Fibroblast of pulmonary artery (primary cell): ENCODE data around the gene KCNJ5.

Experiments
- DNase-seq: peaks from one replicate; pipeline ENCODE4 v3.0.0-alpha.2; 2010; ENCODE audit warnings: low read depth
- H3K4me3 ChIP-seq: replicated peaks from 2 replicates; pipeline ENCODE4 v1.5.1; 2011; ENCODE audit warnings: low read depth, mild to moderate bottlenecking, control low read depth, low read length, moderate library complexity
- CTCF ChIP-seq: IDR thresholded peaks from 2 replicates; pipeline ENCODE4 v1.5.1; 2011; ENCODE audit warnings: mild to moderate bottlenecking, control low read depth, low read length, inconsistent platforms; ENCODE audit errors: missing control alignments

KCNJ5 gene

GRCh38 chr11:128929468-128929867 lies 38.3 kb downstream of the KCNJ5 start:
- H3K4me3 ChIP-seq = no peak overlapping the region
- TF ChIP-seq CTCF = no peak
- DNase-seq = no peak

- no peak overlapping the region for H3K4me3 ChIP-seq
- no peak for DNase-seq
- no peak for TF ChIP-seq CTCF
These were observed 38.8 kb downstream of the KCNJ5 start for GRCh38 chr11:128929991-128930390.

GRCh38 chr11:128931066-128931465 lies 39.9 kb downstream of the KCNJ5 start:
- no peak for DNase-seq
- TF ChIP-seq CTCF = no peak
- H3K4me3 ChIP-seq = no peak overlapping the region

GRCh38 chr11:128931668-128932067 lies 40.5 kb downstream of the KCNJ5 start:
- DNase-seq = no peak
- no peak overlapping the region for H3K4me3 ChIP-seq

GRCh38 chr11:128933481-128934178 lies 42.5 kb downstream of the KCNJ5 start:
- no peak for TF ChIP-seq CTCF
- DNase-seq = no peak
- H3K4me3 ChIP-seq = no peak overlapping the region

More at GRCh38 chr11:128931668-128932067, 40.5 kb downstream of the KCNJ5 start:
- no peak for TF ChIP-seq CTCF

GRCh38 chr11:128934351-128934750 lies 43.2 kb downstream of the KCNJ5 start:
- no peak overlapping the region for H3K4me3 ChIP-seq
- TF ChIP-seq CTCF = no peak
- no peak for DNase-seq

- no peak overlapping the region for H3K4me3 ChIP-seq
- no peak for TF ChIP-seq CTCF
- DNase-seq = no peak
These were observed 43.8 kb downstream of the KCNJ5 start for GRCh38 chr11:128934926-128935325.
